H1 (cell line): ENCODE results near the gene DUSP1. TPM values are rescaled to one million over a fixed set of nuclear protein-coding genes. Genes with fewer than 3 reads are reported as not detected.
A peak's percentile ranks its signal among the peaks of the same experiment; 100 is the strongest.

Experiments used
- CTCF ChIA-PET: fragments of 300-600 bp; sonication (Branson Sonifier 250); formaldehyde crosslinking; loops from one replicate; lab custom pipeline; 2021; ENCODE audit not compliant: partially characterized antibody; lab: Charles Lee
- POLR2A ChIA-PET: fragments of 300-600 bp; sonication (Branson Sonifier 250); formaldehyde crosslinking; loops from one replicate; lab custom pipeline; 2021; ENCODE audit warnings: inconsistent platforms; ENCODE audit not compliant: partially characterized antibody; lab: Charles Lee
- DNase-seq, 2 experiments: peaks; one replicate each; pipeline versions ENCODE4 v3.0.0 to v3.0.0-alpha.2; 2010 to 2022; ENCODE audit warnings: low spot score in 2 of 2, low read depth in 1 of 2, mixed read lengths in 1 of 2
- FAIRE-seq: peaks from 2 replicates; lab custom pipeline; 2011; peaks lifted over from hg19 to GRCh38; lab: Jason Lieb, UNC
- H2AFZ ChIP-seq: 2 replicates; pipeline ENCODE4 v1.8.1; 2012; ENCODE audit warnings: low read length, inconsistent platforms
- H2AK5ac ChIP-seq: 2 replicates; pipeline ENCODE4 v1.6.1; 2013; ENCODE audit warnings: low read depth, low read length
- H2BK120ac ChIP-seq: replicated peaks from 2 replicates; pipeline ENCODE3; 2013; ENCODE audit warnings: low read depth, low read length, inconsistent platforms
- H2BK12ac ChIP-seq: 2 replicates; pipeline ENCODE4 v1.6.1; 2013; ENCODE audit warnings: low read depth, low read length
- H2BK15ac ChIP-seq: 2 replicates; pipeline ENCODE4 v1.6.1; 2013; ENCODE audit warnings: low read length
- H2BK20ac ChIP-seq: 2 replicates; pipeline ENCODE4 v1.6.1; 2013; ENCODE audit warnings: low read length
- H2BK5ac ChIP-seq: 2 replicates; pipeline ENCODE4 v1.6.1; 2013; ENCODE audit warnings: low read depth, low read length
- H3K14ac ChIP-seq: 2 replicates; pipeline ENCODE4 v1.6.1; 2013; ENCODE audit warnings: inconsistent platforms; ENCODE audit not compliant: insufficient read length
- H3K18ac ChIP-seq: 2 replicates; pipeline ENCODE4 v1.6.1; 2013; ENCODE audit warnings: low read length; ENCODE audit errors: extremely low read depth
- H3K23ac ChIP-seq: 2 replicates; pipeline ENCODE4 v1.6.1; 2013; ENCODE audit warnings: inconsistent platforms; ENCODE audit not compliant: insufficient read length
- H3K23me2 ChIP-seq: 2 replicates; pipeline ENCODE4 v1.6.1; 2013; ENCODE audit warnings: low read depth, low read length
- H3K27ac ChIP-seq: 2 replicates; pipeline ENCODE4 v1.6.1; 2011; ENCODE audit warnings: low read depth, low read length, inconsistent platforms
- H3K27me3 ChIP-seq, 4 experiments: replicated peaks in 1 of 4; 1 replicate in 1 of 4; 2 replicates in 3 of 4; pipeline versions ENCODE4 v1.6.1 to v1.8.1; 2011 to 2013; ENCODE audit warnings: low read length in 3 of 4, mild to moderate bottlenecking in 3 of 4, inconsistent platforms in 2 of 4, mixed read lengths in 2 of 4, moderate library complexity in 1 of 4; ENCODE audit not compliant: control insufficient read depth in 3 of 4, insufficient read depth in 3 of 4; ENCODE audit errors: extremely low read depth in 1 of 4
- H3K36me3 ChIP-seq, 4 experiments: 2 replicates each; pipeline versions ENCODE4 v1.6.1 to v1.8.1; 2011 to 2013; ENCODE audit warnings: mild to moderate bottlenecking in 4 of 4, low read length in 3 of 4, moderate library complexity in 2 of 4, control low read depth in 1 of 4, inconsistent platforms in 1 of 4; ENCODE audit not compliant: insufficient read depth in 4 of 4, control insufficient read depth in 2 of 4
- H3K4ac ChIP-seq: replicated peaks from 2 replicates; pipeline ENCODE3; 2013; ENCODE audit warnings: low read length, low read depth, mixed read lengths, inconsistent platforms; ENCODE audit not compliant: insufficient read length
- H3K4me1 ChIP-seq, 4 experiments: replicated peaks in 1 of 4; 1 replicate in 1 of 4; 2 replicates in 3 of 4; pipeline versions ENCODE4 v1.6.1 to v1.8.1; 2011 to 2013; ENCODE audit warnings: low read length in 3 of 4, inconsistent platforms in 2 of 4, mixed read lengths in 1 of 4; ENCODE audit not compliant: insufficient read depth in 4 of 4, control insufficient read depth in 3 of 4
- H3K4me2 ChIP-seq, 2 experiments: 2 replicates each; pipeline versions ENCODE4 v1.6.1 to v1.8.1; 2011 to 2013; ENCODE audit warnings: low read depth in 2 of 2, low read length in 2 of 2, control low read depth in 1 of 2, inconsistent platforms in 1 of 2, mild to moderate bottlenecking in 1 of 2; ENCODE audit not compliant: insufficient read depth in 1 of 2
- H3K4me3 ChIP-seq, 4 experiments: fragments of 200-600, 300-600 bp in 1 of 4; sonication (generic), shearing (Covaris generic), sonication (Bioruptor Twin) in 1 of 4; 2 replicates each; pipeline versions ENCODE4 v1.5.1 to v1.8.1; 2011 to 2016; ENCODE audit warnings: low read length in 4 of 4, low read depth in 3 of 4, control low read depth in 2 of 4, inconsistent platforms in 2 of 4, mild to moderate bottlenecking in 2 of 4, mixed read lengths in 1 of 4, moderate library complexity in 1 of 4; ENCODE audit not compliant: insufficient read depth in 2 of 4; ENCODE audit errors: extremely low read depth in 1 of 4
- H3K56ac ChIP-seq: replicated peaks from 2 replicates; pipeline ENCODE3; 2013; ENCODE audit warnings: low read depth, mild to moderate bottlenecking, mixed read lengths, low read length, inconsistent platforms; ENCODE audit not compliant: insufficient read length
- H3K79me1 ChIP-seq: 2 replicates; pipeline ENCODE4 v1.6.1; 2013; ENCODE audit warnings: low read depth, low read length, control low read depth
- H3K79me2 ChIP-seq, 2 experiments: 2 replicates each; pipeline versions ENCODE4 v1.6.1 to v1.8.1; 2012 to 2013; ENCODE audit warnings: low read length in 2 of 2, mild to moderate bottlenecking in 2 of 2, inconsistent platforms in 1 of 2; ENCODE audit not compliant: insufficient read depth in 2 of 2, control insufficient read depth in 1 of 2
- H3K9ac ChIP-seq, 4 experiments: replicated peaks in 1 of 4; 1 replicate in 1 of 4; 2 replicates in 3 of 4; pipeline versions ENCODE4 v1.6.1 to v1.8.1; 2011 to 2013; ENCODE audit warnings: low read depth in 3 of 4, low read length in 3 of 4, control low read depth in 2 of 4, mild to moderate bottlenecking in 2 of 4, moderate library complexity in 2 of 4, inconsistent platforms in 1 of 4; ENCODE audit errors: extremely low read depth in 1 of 4
- H3K9me3 ChIP-seq, 2 experiments: 2 replicates each; pipeline versions ENCODE4 v1.6.1 to v1.8.1; 2012 to 2013; ENCODE audit warnings: mild to moderate bottlenecking in 2 of 2, moderate library complexity in 2 of 2, control low read depth in 1 of 2, inconsistent platforms in 1 of 2, low read depth in 1 of 2, low read length in 1 of 2, mixed read lengths in 1 of 2; ENCODE audit not compliant: insufficient read depth in 2 of 2
- H4K20me1 ChIP-seq, 2 experiments: replicated peaks in 1 of 2; 2 replicates each; pipeline versions ENCODE3 to v1.8.1; 2011 to 2013; ENCODE audit warnings: inconsistent platforms in 2 of 2, low read length in 2 of 2, mild to moderate bottlenecking in 1 of 2; ENCODE audit not compliant: insufficient read depth in 2 of 2, control insufficient read depth in 1 of 2
- H4K5ac ChIP-seq: 2 replicates; pipeline ENCODE4 v1.6.1; 2013; ENCODE audit warnings: low read length, low read depth, mixed read lengths, inconsistent platforms; ENCODE audit not compliant: insufficient read length
- H4K8ac ChIP-seq: 2 replicates; pipeline ENCODE4 v1.8.0; 2013; ENCODE audit warnings: mild to moderate bottlenecking, moderate library complexity, low read length, inconsistent platforms; ENCODE audit not compliant: insufficient read depth; ENCODE audit errors: extremely low read depth
- H4K91ac ChIP-seq: replicated peaks from 2 replicates; pipeline ENCODE3; 2013; ENCODE audit warnings: low read length, mixed read lengths, inconsistent platforms; ENCODE audit not compliant: insufficient read length
- KDM1A ChIP-seq: fragments of 200-600, 300-600 bp; sonication (generic); IDR thresholded peaks from 2 replicates; pipeline ENCODE4 v1.7.1; 2016; ENCODE audit warnings: mild to moderate bottlenecking, low read length, borderline replicate concordance
- POLR2A ChIP-seq, 2 experiments: IDR thresholded peaks; 1 replicate in 1 of 2; 2 replicates in 1 of 2; pipeline ENCODE4 v1.6.1; 2011; ENCODE audit warnings: low read depth in 2 of 2, low read length in 2 of 2, mild to moderate bottlenecking in 2 of 2; ENCODE audit errors: control extremely low read depth in 1 of 2
- POLR2AphosphoS5 ChIP-seq: IDR thresholded peaks from 2 replicates; pipeline ENCODE4 v1.6.1; 2011; ENCODE audit warnings: low read depth, low read length
- WGBS, 2 experiments: shearing (Covaris generic) in 1 of 2; methylation state at CpG; one replicate each; pipeline versions ENCODE4 v1.1.6 to v1.1.7; 2013 to 2015; ENCODE audit warnings: low lambda C conversion rate in 2 of 2, mixed read lengths in 2 of 2, inconsistent platforms in 1 of 2, low coverage in 1 of 2, missing lambda C conversion rate in 1 of 2; ENCODE audit not compliant: insufficient replicate concordance in 2 of 2, insufficient coverage in 1 of 2, insufficient read length in 1 of 2; ENCODE audit errors: extremely low coverage in 1 of 2, missing lambda C conversion rate in 1 of 2; 5-methylcytosine and 5-hydroxymethylcytosine counted together
- polyA plus RNA-seq, 7 experiments: library from polyadenylated mRNA; depleted of rRNA in 3 of 7; stranded (reverse) in 5 of 7; unstranded in 2 of 7; fragments of >200 nt in 5 of 7; fragments of 200-250 nt in 2 of 7; gene quantifications; 1 replicate in 5 of 7; 2 replicates in 1 of 7; 4 replicates in 1 of 7; pipeline versions ENCODE4 v1.2.1 to v1.2.3, GENCODE V29; 2011 to 2013; ENCODE audit warnings: missing spikeins in 2 of 7, mixed read lengths in 2 of 7
- total RNA-seq: library from RNA; stranded (reverse); fragmentation: NEBNext Ultra II Directional; extraction: Animal tissue kit (Norgen Biotek cat#: 25700); gene quantifications from 2 replicates; pipeline ENCODE4 v1.2.1, GENCODE V29; 2021

DUSP1 gene
- total and polyA plus RNA-seq, 2 of the 8 experiments (the other 6 are each of a cell fraction or from before 2014, with no cell fraction given): 6.5 to 11.7 TPM

GRCh38 chr5:172768573-172769341, 2.2 kb downstream of the DUSP1 start:
- H3K4me3 ChIP-seq: no peak overlapping the region

More at GRCh38 chr5:172768573-172769341, 2.2 kb downstream of the DUSP1 start:
- ChIA-PET POLR2A (interaction anchor here (1.0 to 5.0 kb wide), 6 partner anchors 9 to 277 kb away, joined by 3 to 45 read pairs (median 32); partner anchors contain the start of gene ERGIC1), CTCF (interaction anchor here (0.7 to 6.3 kb wide), 4 partner anchors 34 to 164 kb away, joined by 3 to 50 read pairs (median 5); no protein-coding TSS in a partner anchor)
- Histone ChIP-seq H4K5ac (no peak overlapping the region), H2AFZ (no peak overlapping the region), H4K91ac (no peak overlapping the region), H3K9me3 (no peaks in the 10 kb centered on the region), H4K20me1 (peaks cover 2 to 14% of the 10 kb centered on the region in 2 experiments), H3K36me3 (peaks cover 0 to 15% (median 6%) of the 10 kb centered on the region in 4 experiments; a peak in 4 of 8 replicates), H3K9ac (no peak overlapping the region), H3K27ac (no peak overlapping the region), H3K4me2 (peak overlapping the region; percentile 77 to 96; a peak in 2 of 4 replicates), H2AK5ac (no peak overlapping the region), H2BK120ac (no peak overlapping the region), H3K18ac (no peak overlapping the region), H3K79me2 (peaks cover 0 to 14% of the 10 kb centered on the region in 2 experiments; a peak in 2 of 4 replicates), H3K4ac (no peak overlapping the region), H3K4me1 (peaks cover 6 to 29% (median 11%) of the 10 kb centered on the region in 4 experiments), H3K23ac (no peak overlapping the region), H2BK12ac (no peak overlapping the region), H2BK5ac (no peak overlapping the region), H3K23me2 (peaks cover 15% of the 10 kb centered on the region), H3K56ac (no peak overlapping the region), H3K14ac (no peak overlapping the region), H2BK20ac (no peak overlapping the region), H2BK15ac (no peak overlapping the region), H3K27me3 (peaks cover 0 to 22% (median 14%) of the 10 kb centered on the region in 4 experiments; a peak in 6 of 7 replicates), H4K8ac (peak overlapping the region; percentile 86), H3K79me1 (no peaks in the 10 kb centered on the region; the same call in 1 of the 2 replicates)
- FAIRE-seq: no peak
- no peak for DNase-seq
- 89% methylated on average over 20 of the region's 20 CpGs; no CpG with 5 or more reads in 1 of the 2 experiments for WGBS, 2 experiments
- TF ChIP-seq POLR2A (IDR thresholded peaks at IDR 0.05; ENCODE audit: control extremely low read depth in 1 of 2, low read depth in 2 of 2, low read length in 2 of 2): peak in 1 of 2 experiments; percentile 47; a peak in 1 of 3 replicates
- TF ChIP-seq KDM1A: no peak
- peak; percentile 58 for TF ChIP-seq POLR2AphosphoS5
